ENCODE results near the gene DPYD. TPM values are rescaled to one million over a fixed set of nuclear protein-coding genes. Genes with fewer than 3 reads are reported as not detected.

Gene DPYD
- total RNA-seq, 1 experiment from 2014 or later, result 7.0 TPM

- Histone ChIP-seq H3K36me3 (ENCODE audit: control insufficient read depth, insufficient read depth, low read length) (no peaks in the 10 kb centered on the region), H3K9me3 (no peaks in the 10 kb centered on the region), H3K4me1 (no peaks in the 10 kb centered on the region), H3K27me3 (replicated peaks; ENCODE audit: control insufficient read depth, insufficient read depth, low read length) (no peaks in the 10 kb centered on the region), H3K4me3 (ENCODE audit: low read depth, low read length) (no peak overlapping the region)
- H3K27me3 Mint-ChIP-seq (ENCODE audit: insufficient read depth, unreplicated experiment), result no peaks in the 10 kb centered on the region
- no peak overlapping the region for H3K27ac Mint-ChIP-seq (ENCODE audit: unreplicated experiment)
- TF ChIP-seq CTCF (IDR thresholded peaks at IDR 0.05; ENCODE audit: insufficient read depth in 1 of 2, low read depth in 1 of 2, low read length in 1 of 2, severe bottlenecking in 1 of 2, unreplicated experiment in 1 of 2), result no peak
- ChIA-PET POLR2A (no interaction called here), CTCF (no interaction called here)
- DNase-seq, result no peak
- no peaks in the 10 kb centered on the region for H3K36me3 Mint-ChIP-seq (ENCODE audit: insufficient read depth, unreplicated experiment)
- H3K9me3 Mint-ChIP-seq (ENCODE audit: unreplicated experiment), result no peaks in the 10 kb centered on the region
- H3K4me1 Mint-ChIP-seq (ENCODE audit: low read depth, unreplicated experiment), result no peaks in the 10 kb centered on the region
- intact Hi-C loops (cut with micrococcal nuclease; ENCODE audit: unreplicated experiment), result no loop called here
- no TSS peak for BruUV-seq (replicated peaks)
- H3K4me3 Mint-ChIP-seq (ENCODE audit: unreplicated experiment), result no peak overlapping the region
These were observed 867.6 kb downstream of the DPYD start for GRCh38 chr1:97053268-97053667.

DNA sequence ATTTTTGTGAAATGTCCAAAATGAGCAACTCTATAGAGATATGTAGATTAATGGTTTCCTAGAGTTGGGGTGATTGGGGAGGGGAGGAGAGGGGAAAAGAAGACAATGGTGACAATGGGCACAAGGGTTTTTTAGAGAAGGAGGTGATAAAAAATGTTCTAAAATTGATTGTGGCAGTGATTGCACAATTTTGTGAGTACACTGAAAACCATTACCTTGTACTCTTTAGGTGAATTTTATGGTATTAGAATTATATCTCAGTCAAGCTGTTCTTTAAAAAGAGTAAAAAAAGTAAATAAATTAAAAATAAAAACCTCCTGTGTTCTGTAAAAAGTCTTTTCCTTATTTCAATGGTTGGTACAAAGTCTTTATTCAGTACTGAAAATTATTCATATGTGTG lies 869.0 kb downstream of the DPYD start:
- intact Hi-C loops (cut with micrococcal nuclease; ENCODE audit: unreplicated experiment), result no loop called here
- Histone ChIP-seq H3K36me3 (ENCODE audit: control insufficient read depth, insufficient read depth, low read length) (no peaks in the 10 kb centered on the region), H3K27me3 (replicated peaks; ENCODE audit: control insufficient read depth, insufficient read depth, low read length) (no peaks in the 10 kb centered on the region), H3K4me1 (no peaks in the 10 kb centered on the region), H3K9me3 (no peaks in the 10 kb centered on the region), H3K4me3 (ENCODE audit: low read depth, low read length) (no peak overlapping the region)
- no peak overlapping the region for H3K4me3 Mint-ChIP-seq (ENCODE audit: unreplicated experiment)
- no TSS peak for BruUV-seq (replicated peaks)
- H3K4me1 Mint-ChIP-seq (ENCODE audit: low read depth, unreplicated experiment), result no peaks in the 10 kb centered on the region
- H3K9me3 Mint-ChIP-seq (ENCODE audit: unreplicated experiment), result no peaks in the 10 kb centered on the region
- no peaks in the 10 kb centered on the region for H3K27me3 Mint-ChIP-seq (ENCODE audit: insufficient read depth, unreplicated experiment)
- H3K27ac Mint-ChIP-seq (ENCODE audit: unreplicated experiment), result no peak overlapping the region
- H3K36me3 Mint-ChIP-seq (ENCODE audit: insufficient read depth, unreplicated experiment), result no peaks in the 10 kb centered on the region
- TF ChIP-seq CTCF (IDR thresholded peaks at IDR 0.05; ENCODE audit: insufficient read depth in 1 of 2, low read depth in 1 of 2, low read length in 1 of 2, severe bottlenecking in 1 of 2, unreplicated experiment in 1 of 2), result no peak
- CTCF ChIA-PET, result no interaction called here
- no peak for DNase-seq
- POLR2A ChIA-PET, result no interaction called here

- H3K9me3 ChIP-seq, result no peaks in the 10 kb centered on the region
- H3K4me1 ChIP-seq, result no peaks in the 10 kb centered on the region
- intact Hi-C loops (cut with micrococcal nuclease; ENCODE audit: unreplicated experiment), result loop anchor here (1.0 kb wide), 1 partner anchor 84 kb away; no protein-coding TSS in a partner anchor
- no peak overlapping the region for H3K4me3 Mint-ChIP-seq (ENCODE audit: unreplicated experiment)
- H3K27ac Mint-ChIP-seq (ENCODE audit: unreplicated experiment), result no peak overlapping the region
- H3K27me3 Mint-ChIP-seq (ENCODE audit: insufficient read depth, unreplicated experiment), result no peaks in the 10 kb centered on the region
- no peaks in the 10 kb centered on the region for H3K4me1 Mint-ChIP-seq (ENCODE audit: low read depth, unreplicated experiment)
- peak in 1 of 2 experiments; percentile 7 for DNase-seq
- no peaks in the 10 kb centered on the region for H3K9me3 Mint-ChIP-seq (ENCODE audit: unreplicated experiment)
- H3K36me3 Mint-ChIP-seq (ENCODE audit: insufficient read depth, unreplicated experiment), result no peaks in the 10 kb centered on the region
- ChIA-PET POLR2A (no interaction called here), CTCF (no interaction called here)
- no TSS peak for BruUV-seq (replicated peaks)
- H3K36me3 ChIP-seq (ENCODE audit: control insufficient read depth, insufficient read depth, low read length), result no peaks in the 10 kb centered on the region
- H3K27me3 ChIP-seq (replicated peaks; ENCODE audit: control insufficient read depth, insufficient read depth, low read length), result no peaks in the 10 kb centered on the region
- no peak overlapping the region for H3K4me3 ChIP-seq (ENCODE audit: low read depth, low read length)
- TF ChIP-seq CTCF (IDR thresholded peaks at IDR 0.05; ENCODE audit: insufficient read depth in 1 of 2, low read depth in 1 of 2, low read length in 1 of 2, severe bottlenecking in 1 of 2, unreplicated experiment in 1 of 2), result peak; percentile 2 to 16
These were observed 870.3 kb downstream of the DPYD start for GRCh38 chr1:97050506-97050905.
